ENCODE results near the gene TEC. TPM values are rescaled to one million over a fixed set of nuclear protein-coding genes. Genes with fewer than 3 reads are reported as not detected.

The TEC gene
- polyA plus RNA-seq, 1 donor (not counting 4 experiments of a cell fraction or from before 2014, with no cell fraction given), result 0.39 TPM

- H3K27ac ChIP-seq (ENCODE audit: control insufficient read depth, insufficient read depth, low read length), result no peak overlapping the region
- H3K36me3 ChIP-seq (ENCODE audit: control insufficient read depth in 2 of 2, extremely low read depth in 1 of 2, insufficient read depth in 2 of 2, low read length in 2 of 2), result no peaks in the 10 kb centered on the region
- no peak overlapping the region for H2AFZ ChIP-seq (ENCODE audit: control insufficient read depth, low read length)
- H3K9me3 ChIP-seq (ENCODE audit: control insufficient read depth, low read depth, low read length), result no peaks in the 10 kb centered on the region
- FAIRE-seq (no peak), DNase-seq (ENCODE audit: low read depth, low spot score) (no peak)
- H3K4me1 ChIP-seq (ENCODE audit: control insufficient read depth, extremely low read depth, insufficient read depth, low read length), result peaks cover 15% of the 10 kb centered on the region
- dilution Hi-C loops (cut with MboI; ENCODE audit: extremely low pct_ligation_motif_present, low sequenced_read_pairs), result no loop called here
- no peak overlapping the region for H3K4me2 ChIP-seq (ENCODE audit: control insufficient read depth, extremely low read depth, insufficient read depth, low read depth, low read length)
- H3K9ac ChIP-seq (ENCODE audit: control insufficient read depth, extremely low read depth, insufficient read depth, low read length), result no peak overlapping the region
- no peaks in the 10 kb centered on the region for H3K79me2 ChIP-seq (ENCODE audit: control insufficient read depth, insufficient read depth, low read length)
- no peaks in the 10 kb centered on the region for H3K27me3 ChIP-seq (ENCODE audit: control insufficient read depth, extremely low read depth, insufficient read depth, low read length)
- no peaks in the 10 kb centered on the region for H3K9me1 ChIP-seq (ENCODE audit: control insufficient read depth, extremely low read depth, insufficient read depth, low read length)
- no peak overlapping the region for H3K4me3 ChIP-seq (ENCODE audit: control insufficient read depth in 2 of 3, extremely low read depth in 1 of 3, insufficient read depth in 2 of 3, low read depth in 1 of 3, low read length in 3 of 3)
- TF ChIP-seq EZH2 (IDR thresholded peaks at IDR 0.05; ENCODE audit: low read length) (no peak), CTCF (optimal IDR thresholded peaks at IDR 0.05 in 1 of 3, IDR thresholded peaks at IDR 0.05 in 1 of 3, conservative IDR thresholded peaks at IDR 0.05 in 1 of 3; ENCODE audit: extremely low read depth in 1 of 3, insufficient read depth in 2 of 3, low read length in 3 of 3) (no peak)
- H4K20me1 ChIP-seq (ENCODE audit: control insufficient read depth, extremely low read depth, insufficient read depth, low read length), result no peaks in the 10 kb centered on the region
Measured at GRCh38 chr4:48124870-48125269, 144.8 kb downstream of the TEC start.

- Histone ChIP-seq H3K9me3 (ENCODE audit: control insufficient read depth, low read depth, low read length) (no peaks in the 10 kb centered on the region), H2AFZ (ENCODE audit: control insufficient read depth, low read length) (no peak overlapping the region), H3K9ac (ENCODE audit: control insufficient read depth, extremely low read depth, insufficient read depth, low read length) (no peak overlapping the region), H4K20me1 (ENCODE audit: control insufficient read depth, extremely low read depth, insufficient read depth, low read length) (no peaks in the 10 kb centered on the region), H3K4me3 (ENCODE audit: control insufficient read depth in 2 of 3, extremely low read depth in 1 of 3, insufficient read depth in 2 of 3, low read depth in 1 of 3, low read length in 3 of 3) (no peak overlapping the region), H3K27me3 (ENCODE audit: control insufficient read depth, extremely low read depth, insufficient read depth, low read length) (no peaks in the 10 kb centered on the region), H3K36me3 (ENCODE audit: control insufficient read depth in 2 of 2, extremely low read depth in 1 of 2, insufficient read depth in 2 of 2, low read length in 2 of 2) (no peaks in the 10 kb centered on the region), H3K27ac (ENCODE audit: control insufficient read depth, insufficient read depth, low read length) (no peak overlapping the region), H3K9me1 (ENCODE audit: control insufficient read depth, extremely low read depth, insufficient read depth, low read length) (no peaks in the 10 kb centered on the region), H3K4me1 (ENCODE audit: control insufficient read depth, extremely low read depth, insufficient read depth, low read length) (peaks cover 5% of the 10 kb centered on the region), H3K79me2 (ENCODE audit: control insufficient read depth, insufficient read depth, low read length) (no peaks in the 10 kb centered on the region), H3K4me2 (ENCODE audit: control insufficient read depth, extremely low read depth, insufficient read depth, low read depth, low read length) (no peak overlapping the region)
- FAIRE-seq (no peak), DNase-seq (ENCODE audit: low read depth, low spot score) (no peak)
- dilution Hi-C loops (cut with MboI; ENCODE audit: extremely low pct_ligation_motif_present, low sequenced_read_pairs), result no loop called here
- TF ChIP-seq EZH2 (IDR thresholded peaks at IDR 0.05; ENCODE audit: low read length), result no peak
- no peak for TF ChIP-seq CTCF (optimal IDR thresholded peaks at IDR 0.05 in 1 of 3, IDR thresholded peaks at IDR 0.05 in 1 of 3, conservative IDR thresholded peaks at IDR 0.05 in 1 of 3; ENCODE audit: extremely low read depth in 1 of 3, insufficient read depth in 2 of 3, low read length in 3 of 3)
Measured at GRCh38 chr4:48122756-48123155, 146.9 kb downstream of the TEC start.

Data from keratinocyte (primary cell).